Measurements from ENCODE around the gene EXOSC7.

EXOSC7 gene

DNA sequence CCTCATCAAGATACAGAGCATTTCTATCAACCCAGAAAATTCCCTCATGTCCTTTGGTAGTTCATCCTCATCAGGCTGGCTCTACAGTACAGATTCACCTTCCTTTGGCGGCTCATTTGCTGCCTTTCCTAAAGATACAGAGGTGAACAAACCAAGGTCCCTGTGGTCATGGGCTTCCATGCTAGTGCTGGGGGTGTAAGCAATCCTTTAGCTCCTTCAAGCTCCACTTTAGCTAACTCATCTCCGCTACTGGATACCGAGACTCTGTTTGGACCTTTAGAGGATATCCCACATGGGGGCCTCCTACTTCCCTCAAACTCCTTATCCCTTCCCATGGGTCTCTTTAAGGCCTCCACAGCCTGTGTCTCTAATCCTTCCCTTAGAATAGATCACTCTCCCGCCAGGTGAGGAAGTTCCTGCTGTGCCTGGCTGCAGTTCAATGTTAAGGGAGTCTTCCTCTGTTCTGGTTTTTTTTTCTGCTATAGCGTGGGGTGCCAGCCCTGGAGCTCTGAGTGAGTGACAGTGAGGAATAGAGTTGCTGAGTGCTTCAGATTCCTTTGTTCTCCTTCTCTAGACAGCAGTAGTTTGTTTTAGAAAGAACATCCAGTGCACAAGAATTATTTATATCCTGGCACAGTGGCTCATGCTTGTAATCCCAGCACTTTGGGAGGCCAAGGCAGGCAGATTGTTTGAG, 80.7 kb downstream of the EXOSC7 start:
- DNase-seq = no peak

DNA sequence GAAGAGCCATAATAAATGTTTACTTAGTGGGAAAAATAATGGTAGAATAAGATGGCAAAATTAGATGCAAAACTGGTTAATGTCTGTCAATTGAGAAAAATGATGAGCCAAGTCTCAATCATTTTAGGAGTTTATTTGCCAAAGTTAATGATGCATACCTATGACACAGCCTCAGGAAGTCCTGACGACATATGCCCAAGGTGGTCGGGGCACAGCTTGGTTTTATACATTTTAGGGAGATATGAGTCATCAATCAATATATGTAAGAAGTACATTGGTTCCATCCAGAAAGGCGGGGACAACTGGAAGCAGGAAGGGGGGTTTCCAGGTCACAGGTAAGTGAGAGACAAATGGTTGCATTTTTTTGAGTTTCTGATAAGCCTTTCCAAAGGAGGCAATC, 81.5 kb downstream of the EXOSC7 start:
- DNase-seq = no peak

DNA sequence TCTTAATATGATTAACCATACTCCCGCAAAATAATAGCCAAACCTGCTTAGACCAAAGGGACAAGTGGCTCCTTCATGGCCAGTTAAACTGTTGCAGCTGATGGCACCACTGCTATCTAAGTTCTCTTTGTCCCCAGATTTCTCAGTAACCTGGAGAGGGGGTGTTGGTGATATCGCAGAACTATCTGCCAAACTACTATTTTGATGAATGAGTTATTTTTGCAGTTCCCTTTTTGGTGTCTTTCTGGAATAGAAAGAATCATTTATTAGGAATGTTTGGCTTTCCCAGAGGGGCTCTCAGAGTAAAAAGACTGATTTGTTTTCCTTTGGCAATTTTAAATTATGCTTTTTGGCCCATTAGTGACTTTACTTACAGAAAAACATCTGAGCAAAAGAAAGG, 83.1 kb downstream of the EXOSC7 start:
- no peak for DNase-seq

DNA sequence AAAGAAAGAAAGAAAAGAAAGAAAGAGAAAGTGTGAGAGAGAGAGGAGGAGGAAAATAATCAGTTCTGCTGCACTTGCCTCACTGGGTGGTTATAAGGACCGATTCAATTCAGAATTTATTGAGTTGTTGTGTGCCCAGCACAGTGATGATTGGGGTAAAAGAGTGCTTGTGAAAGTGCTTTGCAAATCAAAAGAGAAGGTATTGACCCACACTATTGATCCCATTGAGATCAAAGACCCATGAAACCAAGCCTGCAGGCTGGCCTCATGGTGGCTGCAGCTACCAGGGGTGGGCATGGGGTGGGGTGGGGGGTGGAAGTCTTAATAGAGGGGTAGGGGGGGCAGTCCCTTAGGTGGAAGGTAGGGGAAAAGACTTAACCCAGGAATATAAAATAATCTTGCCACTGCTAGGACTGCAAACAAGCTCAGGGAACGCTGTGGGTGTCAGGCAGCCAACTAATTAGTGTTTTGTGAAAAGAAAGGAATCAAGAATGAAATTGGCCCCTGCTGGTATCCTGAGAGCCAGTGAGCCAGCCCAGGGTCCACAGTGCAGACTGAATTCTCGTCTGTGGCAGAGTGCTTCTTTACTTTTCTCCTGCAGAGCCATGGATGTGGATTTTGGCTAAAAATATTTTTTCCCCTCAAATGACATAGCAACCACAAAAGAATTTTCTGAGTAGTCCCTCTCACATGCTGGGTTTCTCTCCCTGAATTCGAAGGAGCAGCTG, 84.3 kb downstream of the EXOSC7 start:
- DNase-seq = no peak
